ENCODE measurements around the gene ARHGAP4.

The ARHGAP4 gene

DNA sequence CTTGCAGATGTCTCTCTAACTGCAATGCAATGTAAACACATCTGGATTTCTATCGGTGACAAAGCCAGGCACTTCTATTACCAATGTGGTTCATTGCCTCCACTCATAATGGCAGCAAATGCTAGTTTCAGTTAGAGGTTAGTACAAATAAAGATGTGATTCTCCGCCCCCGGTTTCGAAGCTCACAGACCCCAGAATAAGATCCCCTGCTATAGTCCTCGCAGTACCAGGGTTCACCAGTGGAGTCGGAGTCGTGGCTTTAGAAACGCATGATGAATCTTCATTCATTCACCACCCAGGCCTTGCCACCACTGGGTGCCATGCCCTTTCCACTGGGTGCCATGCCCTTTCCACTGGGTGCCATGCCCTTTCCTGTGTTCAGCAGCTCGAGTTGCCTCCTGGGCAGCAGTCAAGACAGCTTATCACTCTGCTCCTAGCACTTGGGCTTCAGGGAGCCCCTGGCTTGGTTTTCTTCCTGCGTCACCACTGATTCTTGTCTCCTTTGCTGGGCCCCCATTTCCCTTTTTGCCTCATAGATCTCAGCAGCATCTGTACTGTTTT lies 12.2 kb upstream of the ARHGAP4 start:
- Histone ChIP-seq H3K27ac (replicated peaks; ENCODE audit: low read length) (no peak overlapping the region), H3K9ac (ENCODE audit: low read depth, low read length, poor library complexity) (no peak overlapping the region), H2BK12ac (ENCODE audit: low read length) (no peak overlapping the region), H3K9me3 (replicated peaks in 1 of 2; ENCODE audit: control insufficient read depth in 2 of 2, insufficient read depth in 1 of 2, low read depth in 1 of 2, low read length in 2 of 2) (no peaks in the 10 kb centered on the region), H3K14ac (ENCODE audit: low read length) (no peak overlapping the region), H3K4ac (ENCODE audit: low read length) (no peak overlapping the region), H3K4me2 (ENCODE audit: insufficient read depth, low read length, poor library complexity, severe bottlenecking) (no peak overlapping the region), H3K27me3 (ENCODE audit: control insufficient read depth in 3 of 3, insufficient read depth in 3 of 3, low read depth in 1 of 3, low read length in 3 of 3) (peaks cover 0 to 9% (median 0%) of the 10 kb centered on the region in 3 experiments), H3K79me1 (ENCODE audit: low read depth, low read length) (peaks cover 6% of the 10 kb centered on the region), H3K23ac (ENCODE audit: low read depth, low read length, poor library complexity) (no peak overlapping the region), H2AK5ac (ENCODE audit: low read depth, low read length) (no peak overlapping the region), H4K91ac (ENCODE audit: low read depth, low read length, poor library complexity) (no peak overlapping the region), H3K4me3 (ENCODE audit: low read length in 2 of 2) (no peak overlapping the region), H2BK15ac (ENCODE audit: low read length) (no peak overlapping the region), H2BK5ac (ENCODE audit: low read length) (no peak overlapping the region), H2BK120ac (ENCODE audit: low read depth, low read length) (no peak overlapping the region), H3K18ac (ENCODE audit: low read length) (no peak overlapping the region), H3K4me1 (ENCODE audit: control insufficient read depth in 2 of 2, insufficient read depth in 1 of 2, low read depth in 1 of 2, low read length in 2 of 2) (peaks cover 4 to 8% of the 10 kb centered on the region in 2 donors), H2AFZ (ENCODE audit: low read length) (no peak overlapping the region), H4K8ac (ENCODE audit: low read depth, low read length) (no peak overlapping the region), H3K36me3 (replicated peaks in 1 of 2; ENCODE audit: control insufficient read depth in 2 of 2, insufficient read depth in 2 of 2, low read length in 2 of 2) (no peaks in the 10 kb centered on the region)
- DNase-seq (ENCODE audit: low spot score), result no peak
- no CpG with 5 or more reads among the region's 10 CpGs for WGBS, 2 donors (ENCODE audit: extremely low coverage in 2 of 2, insufficient read length in 2 of 2, insufficient replicate concordance in 1 of 2)

DNA sequence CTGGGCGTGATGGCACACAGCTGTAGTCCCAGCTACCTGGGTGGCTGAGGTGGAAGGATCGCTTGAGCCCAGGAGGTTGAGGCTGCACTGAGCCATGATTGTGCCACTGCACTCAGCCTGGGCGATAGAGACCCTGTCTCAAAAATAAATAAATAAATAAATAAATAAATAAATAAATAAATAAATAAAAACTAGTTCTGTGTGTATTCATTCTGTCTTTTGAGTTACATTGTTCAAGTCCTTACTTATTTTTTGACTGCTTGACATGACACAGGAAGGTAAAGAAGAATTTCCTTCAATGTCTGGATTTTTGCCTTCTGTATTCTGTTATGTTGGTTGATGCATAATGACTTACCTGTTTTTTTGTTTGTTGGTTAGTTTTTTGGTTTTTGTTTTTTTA lies 11.0 kb upstream of the ARHGAP4 start:
- Histone ChIP-seq H3K14ac (ENCODE audit: low read length) (no peak overlapping the region), H3K18ac (ENCODE audit: low read length) (no peak overlapping the region), H3K27me3 (ENCODE audit: control insufficient read depth in 3 of 3, insufficient read depth in 3 of 3, low read depth in 1 of 3, low read length in 3 of 3) (peaks cover 0 to 15% (median 0%) of the 10 kb centered on the region in 3 experiments), H2BK120ac (ENCODE audit: low read depth, low read length) (no peak overlapping the region), H2BK15ac (ENCODE audit: low read length) (no peak overlapping the region), H4K91ac (ENCODE audit: low read depth, low read length, poor library complexity) (no peak overlapping the region), H3K4me1 (ENCODE audit: control insufficient read depth in 2 of 2, insufficient read depth in 1 of 2, low read depth in 1 of 2, low read length in 2 of 2) (peaks cover 4 to 8% of the 10 kb centered on the region in 2 donors), H2BK12ac (ENCODE audit: low read length) (no peak overlapping the region), H3K4ac (ENCODE audit: low read length) (no peak overlapping the region), H3K27ac (replicated peaks; ENCODE audit: low read length) (no peak overlapping the region), H3K9ac (ENCODE audit: low read depth, low read length, poor library complexity) (no peak overlapping the region), H3K9me3 (replicated peaks in 1 of 2; ENCODE audit: control insufficient read depth in 2 of 2, insufficient read depth in 1 of 2, low read depth in 1 of 2, low read length in 2 of 2) (no peaks in the 10 kb centered on the region), H3K4me3 (ENCODE audit: low read length in 2 of 2) (no peak overlapping the region), H3K23ac (ENCODE audit: low read depth, low read length, poor library complexity) (no peak overlapping the region), H4K8ac (ENCODE audit: low read depth, low read length) (no peak overlapping the region), H2AFZ (ENCODE audit: low read length) (no peak overlapping the region), H3K36me3 (replicated peaks in 1 of 2; ENCODE audit: control insufficient read depth in 2 of 2, insufficient read depth in 2 of 2, low read length in 2 of 2) (peaks cover 1 to 12% of the 10 kb centered on the region in 2 donors), H3K4me2 (ENCODE audit: insufficient read depth, low read length, poor library complexity, severe bottlenecking) (no peak overlapping the region), H2BK5ac (ENCODE audit: low read length) (no peak overlapping the region), H2AK5ac (ENCODE audit: low read depth, low read length) (no peak overlapping the region), H3K79me1 (ENCODE audit: low read depth, low read length) (peaks cover 6% of the 10 kb centered on the region)
- no CpG with 5 or more reads among the region's 3 CpGs for WGBS, 2 donors (ENCODE audit: extremely low coverage in 2 of 2, insufficient read length in 2 of 2, insufficient replicate concordance in 1 of 2)
- DNase-seq (ENCODE audit: low spot score), result no peak

GRCh38 chrX:153935326-153935851 lies 9.3 kb upstream of the ARHGAP4 start:
- H3K4me2 ChIP-seq (ENCODE audit: insufficient read depth, low read length, poor library complexity, severe bottlenecking), result peak overlapping the region; percentile 25
- no peak overlapping the region for H2BK15ac ChIP-seq (ENCODE audit: low read length)
- H3K4me3 ChIP-seq (ENCODE audit: low read length in 2 of 2), result peak overlapping the region; percentile 17 to 55
- no peak overlapping the region for H3K27ac ChIP-seq (replicated peaks; ENCODE audit: low read length)
- H4K91ac ChIP-seq (ENCODE audit: low read depth, low read length, poor library complexity), result no peak overlapping the region
- no peak overlapping the region for H2AFZ ChIP-seq (ENCODE audit: low read length)
- DNase-seq (ENCODE audit: low spot score), result no peak
- no peak overlapping the region for H3K14ac ChIP-seq (ENCODE audit: low read length)
- peak overlapping the region; percentile 71 for H3K18ac ChIP-seq (ENCODE audit: low read length)
- H3K79me1 ChIP-seq (ENCODE audit: low read depth, low read length), result peaks cover 6% of the 10 kb centered on the region
- H3K36me3 ChIP-seq (replicated peaks in 1 of 2; ENCODE audit: control insufficient read depth in 2 of 2, insufficient read depth in 2 of 2, low read length in 2 of 2), result peaks cover 10 to 29% of the 10 kb centered on the region in 2 donors
- peak overlapping the region; percentile 70 for H3K9ac ChIP-seq (ENCODE audit: low read depth, low read length, poor library complexity)
- no peak overlapping the region for H2BK5ac ChIP-seq (ENCODE audit: low read length)
- H3K4me1 ChIP-seq (ENCODE audit: control insufficient read depth in 2 of 2, insufficient read depth in 1 of 2, low read depth in 1 of 2, low read length in 2 of 2), result peaks cover 0 to 4% of the 10 kb centered on the region in 2 donors
- peaks cover 0 to 29% (median 0%) of the 10 kb centered on the region in 3 experiments for H3K27me3 ChIP-seq (ENCODE audit: control insufficient read depth in 3 of 3, insufficient read depth in 3 of 3, low read depth in 1 of 3, low read length in 3 of 3)
- no peak overlapping the region for H2BK12ac ChIP-seq (ENCODE audit: low read length)
- H3K9me3 ChIP-seq (replicated peaks in 1 of 2; ENCODE audit: control insufficient read depth in 2 of 2, insufficient read depth in 1 of 2, low read depth in 1 of 2, low read length in 2 of 2), result no peaks in the 10 kb centered on the region
- WGBS, 2 donors (ENCODE audit: extremely low coverage in 2 of 2, insufficient read length in 2 of 2, insufficient replicate concordance in 1 of 2), result no CpG with 5 or more reads among the region's 32 CpGs
- H2BK120ac ChIP-seq (ENCODE audit: low read depth, low read length), result no peak overlapping the region
- H2AK5ac ChIP-seq (ENCODE audit: low read depth, low read length), result no peak overlapping the region
- no peak overlapping the region for H3K23ac ChIP-seq (ENCODE audit: low read depth, low read length, poor library complexity)
- H3K4ac ChIP-seq (ENCODE audit: low read length), result no peak overlapping the region
- no peak overlapping the region for H4K8ac ChIP-seq (ENCODE audit: low read depth, low read length)

DNA sequence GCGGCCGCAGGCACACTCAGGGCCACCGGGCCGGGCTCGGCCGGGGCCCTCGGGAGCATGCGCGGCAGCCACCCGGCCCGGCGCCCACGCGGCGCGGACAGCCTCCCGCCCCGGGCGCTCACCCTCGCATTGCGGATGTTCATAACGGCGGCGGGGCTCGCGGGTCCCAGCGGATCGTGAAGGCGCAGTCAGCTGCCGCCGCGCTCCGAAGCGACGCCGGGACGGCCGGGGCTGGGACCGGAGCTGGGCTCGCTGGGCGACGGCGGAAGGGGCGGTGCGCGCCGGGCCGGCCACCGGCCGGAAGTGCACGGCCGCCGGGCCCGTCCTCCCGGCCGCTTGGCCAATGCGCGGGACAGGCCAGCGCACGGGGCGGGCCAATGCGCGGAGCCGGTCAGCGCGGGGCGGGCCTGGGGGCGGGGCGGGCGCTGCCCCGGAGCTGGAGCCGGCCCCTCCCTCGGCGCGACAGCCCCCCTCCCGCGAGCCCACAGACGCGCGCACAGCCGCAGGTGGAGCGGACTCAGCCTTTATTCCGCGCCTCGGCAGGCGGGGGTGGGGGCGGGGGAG lies 8.8 kb upstream of the ARHGAP4 start, which contains the start of gene NAA10:
TSS of gene NAA10 (minus strand) at position 276 of the 564 bp plus-strand sequence. CDS start at position 143, 133 bp downstream.
- no CpG with 5 or more reads among the region's 87 CpGs for WGBS, 2 donors (ENCODE audit: extremely low coverage in 2 of 2, insufficient read length in 2 of 2, insufficient replicate concordance in 1 of 2)

More for the DNA sequence above, 8.8 kb upstream of the ARHGAP4 start, which contains the start of gene NAA10:
- Histone ChIP-seq H3K4me3 (ENCODE audit: low read length in 2 of 2) (peak within 1 kb of the TSS; percentile 75 to 93), H3K4me2 (ENCODE audit: insufficient read depth, low read length, poor library complexity, severe bottlenecking) (peak within 1 kb of the TSS; percentile 62), H3K9me3 (replicated peaks in 1 of 2; ENCODE audit: control insufficient read depth in 2 of 2, insufficient read depth in 1 of 2, low read depth in 1 of 2, low read length in 2 of 2) (no peaks in the 10 kb centered on the region), H2BK15ac (ENCODE audit: low read length) (no peak within 1 kb of the TSS), H3K18ac (ENCODE audit: low read length) (peak within 1 kb of the TSS; percentile 71), H3K27ac (replicated peaks; ENCODE audit: low read length) (no peak within 1 kb of the TSS), H2AFZ (ENCODE audit: low read length) (peak within 1 kb of the TSS; percentile 56), H3K79me1 (ENCODE audit: low read depth, low read length) (peaks cover 6% of the 10 kb centered on the region), H3K14ac (ENCODE audit: low read length) (no peak within 1 kb of the TSS), H3K4me1 (ENCODE audit: control insufficient read depth in 2 of 2, insufficient read depth in 1 of 2, low read depth in 1 of 2, low read length in 2 of 2) (peaks cover 0 to 4% of the 10 kb centered on the region in 2 donors), H3K27me3 (ENCODE audit: control insufficient read depth in 3 of 3, insufficient read depth in 3 of 3, low read depth in 1 of 3, low read length in 3 of 3) (peaks cover 0 to 31% (median 0%) of the 10 kb centered on the region in 3 experiments), H2BK5ac (ENCODE audit: low read length) (peak within 1 kb of the TSS; percentile 53), H2BK120ac (ENCODE audit: low read depth, low read length) (no peak within 1 kb of the TSS), H2AK5ac (ENCODE audit: low read depth, low read length) (no peak within 1 kb of the TSS), H4K91ac (ENCODE audit: low read depth, low read length, poor library complexity) (no peak within 1 kb of the TSS), H4K8ac (ENCODE audit: low read depth, low read length) (no peak within 1 kb of the TSS), H3K4ac (ENCODE audit: low read length) (no peak within 1 kb of the TSS), H2BK12ac (ENCODE audit: low read length) (no peak within 1 kb of the TSS), H3K36me3 (replicated peaks in 1 of 2; ENCODE audit: control insufficient read depth in 2 of 2, insufficient read depth in 2 of 2, low read length in 2 of 2) (peaks cover 10 to 32% of the 10 kb centered on the region in 2 donors), H3K23ac (ENCODE audit: low read depth, low read length, poor library complexity) (peak within 1 kb of the TSS; percentile 65), H3K9ac (ENCODE audit: low read depth, low read length, poor library complexity) (peak within 1 kb of the TSS; percentile 90)
- peak; percentile 50 for DNase-seq (ENCODE audit: low spot score)
